Neural crest cell (in vitro differentiated cells): Measurements from ENCODE around the gene SLC13A3. TPM values are rescaled to one million over a fixed set of nuclear protein-coding genes. Genes with fewer than 3 reads are reported as not detected.

Source experiments
- DNase-seq: peaks from one replicate; pipeline ENCODE4 v3.0.0; 2021; ENCODE audit warnings: low read depth, mixed read lengths, low spot score
- H3K27ac Mint-ChIP-seq: one replicate; pipeline ENCODE4 v1.8.0; 2021; ENCODE audit warnings: mild to moderate bottlenecking, mixed read lengths; ENCODE audit not compliant: unreplicated experiment
- H3K27me3 Mint-ChIP-seq: 2 replicates; pipeline ENCODE4 v1.8.0; 2021; ENCODE audit warnings: low read depth, mild to moderate bottlenecking, mixed read lengths
- H3K36me3 Mint-ChIP-seq: 2 replicates; pipeline ENCODE4 v1.8.0; 2021; ENCODE audit warnings: low read depth, mild to moderate bottlenecking, mixed read lengths
- H3K4me1 Mint-ChIP-seq: 2 replicates; pipeline ENCODE4 v1.8.0; 2021; ENCODE audit warnings: mixed read lengths
- H3K4me3 Mint-ChIP-seq: one replicate; pipeline ENCODE4 v1.8.0; 2021; ENCODE audit warnings: mild to moderate bottlenecking, mixed read lengths
- H3K9me3 Mint-ChIP-seq: 2 replicates; pipeline ENCODE4 v1.8.0; 2021; ENCODE audit warnings: mixed read lengths
- total RNA-seq: library from RNA; stranded (reverse); gene quantifications from 2 replicates; pipeline ENCODE4 v1.2.1, GENCODE V29; 2021
- TF ChIP-seq, protein P1 (sequence below): fragments of 200-600 bp; sonication (generic); conservative IDR thresholded peaks from 2 replicates; pipeline ENCODE4 v1.5.0; 2021; ENCODE audit warnings: antibody characterized with exemption, mild to moderate bottlenecking

SLC13A3 gene
- total RNA-seq, 1 donor from 2014 or later: 6.7 TPM

DNA sequence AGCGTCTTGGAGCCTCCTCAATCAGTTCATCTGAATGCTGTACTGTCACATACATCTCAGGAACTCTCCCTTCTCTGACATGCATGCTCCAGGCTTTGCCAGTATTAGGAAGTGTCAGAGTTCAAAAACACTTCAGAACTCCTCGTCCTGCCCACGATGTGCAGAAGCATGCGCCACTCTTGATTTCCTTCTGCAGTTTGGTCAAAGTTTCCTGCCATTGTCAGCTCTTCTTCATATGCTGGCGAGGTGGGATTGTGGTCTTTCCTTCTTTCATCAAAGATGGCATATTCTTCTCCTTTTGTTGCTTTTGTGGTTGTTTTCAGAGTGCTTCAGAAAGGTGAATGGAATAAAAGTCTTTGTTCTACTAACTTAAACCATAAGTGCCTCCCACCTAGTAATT, 21.0 kb downstream of the SLC13A3 start:
- H3K27me3 Mint-ChIP-seq: no peaks in the 10 kb centered on the region
- H3K4me1 Mint-ChIP-seq: peaks cover 12% of the 10 kb centered on the region
- no peak overlapping the region for H3K4me3 Mint-ChIP-seq

DNA sequence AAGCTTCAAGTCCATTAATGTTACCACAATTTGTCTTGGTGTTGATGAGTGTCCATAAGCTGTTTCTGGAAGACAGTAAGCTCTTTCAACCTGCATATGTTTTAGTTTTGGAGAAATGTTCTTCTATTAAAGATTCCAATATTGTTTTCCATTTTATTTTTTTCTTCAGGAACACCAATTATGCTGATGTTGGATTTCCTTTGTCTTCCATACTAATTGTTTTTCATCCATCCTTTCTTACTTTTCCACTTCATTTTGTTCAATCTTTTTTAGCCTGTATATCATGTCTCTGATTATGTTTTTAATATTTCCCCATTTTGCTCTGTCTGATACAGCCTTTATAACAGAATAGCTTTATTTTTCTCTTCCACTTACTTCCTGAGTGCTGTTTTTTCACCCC, 21.9 kb downstream of the SLC13A3 start:
- no peaks in the 10 kb centered on the region for H3K27me3 Mint-ChIP-seq
- H3K4me3 Mint-ChIP-seq: no peak overlapping the region
- TF ChIP-seq, protein P1, sequence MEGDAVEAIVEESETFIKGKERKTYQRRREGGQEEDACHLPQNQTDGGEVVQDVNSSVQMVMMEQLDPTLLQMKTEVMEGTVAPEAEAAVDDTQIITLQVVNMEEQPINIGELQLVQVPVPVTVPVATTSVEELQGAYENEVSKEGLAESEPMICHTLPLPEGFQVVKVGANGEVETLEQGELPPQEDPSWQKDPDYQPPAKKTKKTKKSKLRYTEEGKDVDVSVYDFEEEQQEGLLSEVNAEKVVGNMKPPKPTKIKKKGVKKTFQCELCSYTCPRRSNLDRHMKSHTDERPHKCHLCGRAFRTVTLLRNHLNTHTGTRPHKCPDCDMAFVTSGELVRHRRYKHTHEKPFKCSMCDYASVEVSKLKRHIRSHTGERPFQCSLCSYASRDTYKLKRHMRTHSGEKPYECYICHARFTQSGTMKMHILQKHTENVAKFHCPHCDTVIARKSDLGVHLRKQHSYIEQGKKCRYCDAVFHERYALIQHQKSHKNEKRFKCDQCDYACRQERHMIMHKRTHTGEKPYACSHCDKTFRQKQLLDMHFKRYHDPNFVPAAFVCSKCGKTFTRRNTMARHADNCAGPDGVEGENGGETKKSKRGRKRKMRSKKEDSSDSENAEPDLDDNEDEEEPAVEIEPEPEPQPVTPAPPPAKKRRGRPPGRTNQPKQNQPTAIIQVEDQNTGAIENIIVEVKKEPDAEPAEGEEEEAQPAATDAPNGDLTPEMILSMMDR: no peak
- H3K9me3 Mint-ChIP-seq: peaks cover 3% of the 10 kb centered on the region
- H3K4me1 Mint-ChIP-seq: peaks cover 11% of the 10 kb centered on the region
- no peak overlapping the region for H3K27ac Mint-ChIP-seq
- DNase-seq: no peak
- H3K36me3 Mint-ChIP-seq: peaks cover 8% of the 10 kb centered on the region

More for the DNA sequence above, 21.0 kb downstream of the SLC13A3 start:
- Mint-ChIP-seq H3K36me3 (peaks cover 8% of the 10 kb centered on the region), H3K27ac (no peak overlapping the region), H3K9me3 (peaks cover 3% of the 10 kb centered on the region)
- DNase-seq: no peak
- TF ChIP-seq, protein P1: no peak

DNA sequence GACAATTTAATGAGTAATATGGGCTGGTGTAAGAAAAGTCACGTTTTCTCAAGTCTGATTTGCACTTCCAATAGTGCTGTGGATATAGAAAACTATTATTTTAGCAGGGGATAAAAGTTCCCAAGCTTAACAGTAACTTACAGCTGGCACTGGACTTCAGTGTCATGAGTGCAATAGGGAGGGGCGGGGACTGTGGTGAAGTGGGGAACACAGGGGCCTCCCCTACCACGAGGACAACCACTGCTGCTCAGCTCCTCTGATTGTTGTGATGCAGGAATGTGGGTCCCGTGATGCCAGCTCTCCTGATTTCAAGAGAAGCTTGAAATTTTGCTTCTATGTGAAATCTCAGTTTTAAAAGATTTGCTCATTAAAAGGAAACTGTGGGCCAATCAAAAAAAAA, 24.0 kb downstream of the SLC13A3 start:
- no peak overlapping the region for H3K27ac Mint-ChIP-seq
- no peaks in the 10 kb centered on the region for H3K27me3 Mint-ChIP-seq
- H3K4me1 Mint-ChIP-seq: peaks cover 22% of the 10 kb centered on the region
- no peak for DNase-seq
- H3K9me3 Mint-ChIP-seq: peaks cover 10% of the 10 kb centered on the region
- no peak overlapping the region for H3K4me3 Mint-ChIP-seq
- H3K36me3 Mint-ChIP-seq: peaks cover 13% of the 10 kb centered on the region
- TF ChIP-seq, protein P1: no peak

DNA sequence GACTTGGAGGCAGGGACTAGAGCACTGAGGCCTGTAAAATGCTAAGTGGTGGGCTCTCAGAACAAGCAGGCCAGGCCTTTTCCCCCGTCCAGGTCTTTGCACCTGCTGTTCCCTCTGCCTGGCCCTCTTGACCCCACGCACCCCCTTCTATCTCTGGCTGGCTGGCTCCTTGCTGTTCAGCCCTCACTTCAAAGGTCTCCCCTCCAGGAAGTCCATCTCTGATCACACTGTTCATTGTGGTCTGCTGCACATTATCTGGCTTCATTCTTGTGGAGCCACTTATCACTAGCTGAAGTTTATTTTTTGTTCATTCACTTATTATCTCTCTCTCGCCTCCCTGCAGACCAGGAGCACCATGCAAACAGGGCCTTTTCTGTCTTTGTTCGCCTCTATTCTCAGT, 24.5 kb downstream of the SLC13A3 start:
- Mint-ChIP-seq H3K27ac (no peak overlapping the region), H3K9me3 (peaks cover 10% of the 10 kb centered on the region), H3K4me3 (no peak overlapping the region), H3K4me1 (peaks cover 25% of the 10 kb centered on the region), H3K27me3 (no peaks in the 10 kb centered on the region), H3K36me3 (peaks cover 13% of the 10 kb centered on the region)
- TF ChIP-seq, protein P1: no peak
- DNase-seq: no peak

DNA sequence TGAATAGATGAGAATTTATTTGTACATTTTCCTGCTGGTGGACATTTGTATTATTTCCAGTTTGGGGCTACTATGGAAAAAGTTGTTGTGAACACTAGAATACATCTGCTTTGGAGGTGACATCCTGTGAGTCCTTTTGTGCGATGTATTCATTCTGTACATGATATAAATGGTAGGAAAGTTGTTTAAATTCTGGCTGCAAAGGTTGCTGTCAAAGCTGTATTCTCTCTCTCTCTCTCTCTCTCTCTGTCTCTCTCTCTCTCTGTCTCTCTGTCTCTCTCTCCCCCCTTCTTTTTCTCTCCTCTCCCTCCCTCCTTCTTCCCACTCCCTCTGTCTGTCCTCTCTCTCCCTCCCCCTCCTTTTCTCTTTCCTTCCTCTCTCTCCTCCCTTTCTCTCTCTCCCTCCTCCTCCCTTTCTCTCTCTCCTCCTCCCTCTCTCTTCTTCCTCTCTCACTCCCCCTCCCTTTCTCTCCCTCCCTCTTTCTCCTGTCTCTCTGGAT, 25.3 kb downstream of the SLC13A3 start:
- Mint-ChIP-seq H3K4me1 (peaks cover 20% of the 10 kb centered on the region), H3K9me3 (peaks cover 10% of the 10 kb centered on the region), H3K36me3 (peaks cover 13% of the 10 kb centered on the region), H3K4me3 (no peak overlapping the region), H3K27ac (peak overlapping the region; percentile 69), H3K27me3 (no peaks in the 10 kb centered on the region)
- DNase-seq: no peak
- TF ChIP-seq, protein P1: no peak
